HG03469 (cell line): ENCODE data around the gene TDO2.

Experiments used
- ATAC-seq: cut with Tn5 transposase; IDR thresholded peaks from one replicate; pipeline ENCODE4 v1.9.1; 2021; ENCODE audit warnings: mild to moderate bottlenecking, moderate library complexity, moderate number of reproducible peaks; ENCODE audit not compliant: unreplicated experiment

The TDO2 gene

GRCh38 chr4:155952501-155952901 lies 49.0 kb downstream of the TDO2 start:
- no peak for ATAC-seq

GRCh38 chr4:155953151-155954117 lies 49.9 kb downstream of the TDO2 start, which contains the start of gene CTSO:
Gene CTSO (minus strand): TSS chr4:155953866. CDS start chr4:155953847, 19 bp downstream.
- ATAC-seq, result peak; percentile 95

GRCh38 chr4:155954118-155954685 lies 50.7 kb downstream of the TDO2 start:
- no peak for ATAC-seq

GRCh38 chr4:155954939-155955338 lies 51.4 kb downstream of the TDO2 start:
- no peak for ATAC-seq

DNA sequence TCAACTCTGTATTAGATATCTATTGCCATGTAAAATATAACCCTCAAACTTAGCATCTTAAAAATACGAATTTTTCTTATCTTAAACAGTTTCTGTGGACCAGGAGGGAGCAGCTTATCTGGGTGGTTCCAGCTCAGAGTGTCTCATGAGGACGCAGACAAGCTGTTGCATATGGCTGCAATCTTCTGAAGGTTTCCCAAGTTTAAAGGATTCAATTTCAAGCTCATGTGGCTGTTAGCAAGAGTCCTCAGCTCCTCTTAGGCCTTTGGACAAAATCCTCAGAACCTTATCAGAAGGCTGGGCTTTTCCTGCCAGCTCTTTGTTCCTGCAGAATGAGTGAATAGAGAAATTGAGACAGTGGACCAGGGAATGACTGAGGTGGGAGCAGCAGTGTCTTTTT lies 53.0 kb downstream of the TDO2 start:
- no peak for ATAC-seq

- ATAC-seq, result no peak
Observed at GRCh38 chr4:155959417-155959816, 55.9 kb downstream of the TDO2 start.

GRCh38 chr4:155960522-155960921 lies 57.0 kb downstream of the TDO2 start:
- no peak for ATAC-seq

DNA sequence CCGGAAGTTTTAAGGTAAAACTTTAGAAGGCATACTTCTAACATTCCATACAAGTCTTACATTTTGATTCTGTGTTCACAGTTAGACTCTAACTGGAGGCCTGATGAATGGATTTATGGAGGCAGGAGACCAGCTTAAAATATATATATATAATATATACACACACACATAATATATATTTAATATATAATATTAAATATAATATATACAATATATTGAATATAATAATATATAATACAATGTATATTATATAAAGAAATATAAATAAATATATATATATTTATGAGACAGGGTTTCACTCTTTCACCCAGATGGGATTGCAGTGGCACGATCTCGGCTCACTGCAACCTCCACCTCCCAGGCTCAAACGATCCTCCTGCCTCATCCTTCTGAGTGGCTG lies 58.1 kb downstream of the TDO2 start:
- ATAC-seq, result no peak

DNA sequence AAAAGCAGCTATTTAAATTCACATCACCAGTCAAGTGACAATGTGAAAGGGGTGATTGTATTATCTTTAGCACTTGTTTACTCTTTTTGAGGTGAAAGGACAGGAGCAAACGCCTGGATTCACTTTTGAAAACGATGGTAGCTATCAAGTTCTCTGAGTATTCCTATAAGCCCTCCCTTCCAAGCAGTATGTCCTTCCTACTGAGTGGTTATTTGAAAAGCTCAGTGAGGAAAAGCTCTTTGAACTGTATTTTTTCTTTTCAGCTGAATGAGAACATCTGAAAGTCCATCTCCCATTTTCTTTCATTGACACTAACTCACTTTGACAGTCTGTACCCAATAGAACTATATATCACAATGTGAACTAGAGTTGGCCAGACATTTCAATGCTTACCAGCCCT lies 59.3 kb downstream of the TDO2 start:
- ATAC-seq, result no peak

GRCh38 chr4:155964016-155964891 lies 60.8 kb downstream of the TDO2 start:
- ATAC-seq, result no peak

- no peak for ATAC-seq
Observed at GRCh38 chr4:155966171-155966570, 62.7 kb downstream of the TDO2 start.

GRCh38 chr4:155966731-155967395 lies 63.4 kb downstream of the TDO2 start:
- no peak for ATAC-seq
